Natural killer cell (primary cell): ENCODE results near the gene CNKSR3. TPM values are rescaled to one million over a fixed set of nuclear protein-coding genes. Genes with fewer than 3 reads are reported as not detected.
"Not testable (repeated sequence)": the region's sequence is repeated elsewhere in the genome, so short reads cannot be mapped to it uniquely, and the experiment has no call there.

Experiments used
- ATAC-seq, 3 donors: fragments of 150-1000 bp in 2 of 3; fragments of 200-7000 bp in 1 of 3; cut with Tn5 transposase; 1 replicate in 1 of 3; 2 replicates in 2 of 3; pipeline ENCODE4 v1.10.0; 2021; ENCODE audit warnings: mild to moderate bottlenecking in 2 of 3, moderate library complexity in 2 of 3
- DNase-seq, 2 donors: peaks; one replicate each; pipeline versions ENCODE4 v3.0.0 to v3.0.0-alpha.2; 2013 to 2021; ENCODE audit warnings: mixed read lengths in 1 of 2
- H3K27ac ChIP-seq: one replicate; pipeline ENCODE4 v1.5.1; 2013; ENCODE audit warnings: mild to moderate bottlenecking, low read length
- H3K27me3 ChIP-seq: one replicate; pipeline ENCODE4 v1.6.1; 2013; ENCODE audit warnings: low read length; ENCODE audit not compliant: control insufficient read depth, insufficient read depth
- H3K36me3 ChIP-seq: one replicate; pipeline ENCODE4 v1.6.1; 2013; ENCODE audit warnings: low read length; ENCODE audit not compliant: control insufficient read depth, insufficient read depth
- H3K4me1 ChIP-seq: one replicate; pipeline ENCODE4 v1.6.1; 2013; ENCODE audit warnings: low read length; ENCODE audit not compliant: control insufficient read depth, insufficient read depth
- H3K4me3 ChIP-seq: one replicate; pipeline ENCODE4 v1.5.1; 2013; ENCODE audit warnings: low read length
- H3K9me3 ChIP-seq: one replicate; pipeline ENCODE4 v1.6.1; 2013; ENCODE audit warnings: low read length; ENCODE audit not compliant: control insufficient read depth, insufficient read depth
- H3K27ac Mint-ChIP-seq, 2 donors: one replicate each; pipeline ENCODE4 v1.8.0; 2022; ENCODE audit warnings: mild to moderate bottlenecking in 2 of 2, mixed read lengths in 2 of 2, moderate library complexity in 1 of 2
- H3K27me3 Mint-ChIP-seq, 2 donors: one replicate each; pipeline ENCODE4 v1.8.0; 2022; ENCODE audit warnings: low read depth in 2 of 2, mixed read lengths in 2 of 2
- H3K36me3 Mint-ChIP-seq: one replicate; pipeline ENCODE4 v1.8.0; 2022; ENCODE audit warnings: mixed read lengths
- H3K4me1 Mint-ChIP-seq, 2 donors: one replicate each; pipeline ENCODE4 v1.8.0; 2022; ENCODE audit warnings: mixed read lengths in 2 of 2
- H3K4me3 Mint-ChIP-seq: one replicate; pipeline ENCODE4 v1.8.0; 2022; ENCODE audit warnings: mild to moderate bottlenecking, moderate library complexity, mixed read lengths
- H3K9me3 Mint-ChIP-seq, 2 donors: one replicate each; pipeline ENCODE4 v1.8.0; 2022; ENCODE audit warnings: mixed read lengths in 2 of 2
- CTCF ChIP-seq: fragments of 200-600 bp; IDR thresholded peaks from one replicate; pipeline ENCODE4 v1.8.0; 2022; ENCODE audit warnings: antibody characterized with exemption
- WGBS: methylation state at CpG from one replicate; pipeline ENCODE4 v1.1.7; 2013; ENCODE audit warnings: missing lambda C conversion rate; ENCODE audit not compliant: insufficient coverage; 5-methylcytosine and 5-hydroxymethylcytosine counted together
- intact Hi-C: fragments of 100-400 bp; cut with micrococcal nuclease; formaldehyde crosslinking; loops from one replicate; pipeline ENCODE4 v1.14.2; 2022
- total RNA-seq, 4 donors: library from RNA; stranded (reverse); fragments of 120-200 nt in 1 of 4; gene quantifications; one replicate each; pipeline versions ENCODE4 v1.2.3 to v1.2.4, GENCODE V29; 2013 to 2022

The CNKSR3 gene
- total RNA-seq, 3 donors from 2014 or later (not counting 1 experiment from before 2014, with no cell fraction given) = 0.18 TPM; not detected in 2

GRCh38 chr6:154548130-154548830 lies 37.8 kb upstream of the CNKSR3 start:
- H3K27ac ChIP-seq = no peak overlapping the region

DNA sequence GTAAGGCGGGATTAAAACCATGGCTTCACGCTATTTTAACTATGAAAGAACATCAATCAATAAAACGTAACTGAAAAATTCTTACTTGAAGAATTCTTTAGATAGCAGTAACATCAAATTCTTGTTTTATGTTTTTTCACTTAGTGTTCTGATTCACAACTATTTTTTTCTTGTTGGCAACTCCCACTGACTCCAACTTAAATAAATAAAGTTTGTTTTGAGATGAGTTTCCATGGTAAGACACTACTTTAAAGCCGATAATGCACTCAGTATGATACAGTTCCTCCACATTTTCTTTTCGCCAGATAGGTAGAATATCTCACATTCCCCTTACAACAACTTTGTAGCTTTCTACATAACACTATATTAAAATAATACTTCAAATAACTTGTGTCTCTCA lies 33.1 kb upstream of the CNKSR3 start:
- WGBS = 96% methylated on average over 3 of the region's 5 CpGs
- Mint-ChIP-seq H3K4me1 (no peaks in the 10 kb centered on the region), H3K27ac (no peak overlapping the region), H3K27me3 (no peaks in the 10 kb centered on the region), H3K36me3 (no peaks in the 10 kb centered on the region), H3K9me3 (no peaks in the 10 kb centered on the region), H3K4me3 (no peak overlapping the region)
- H3K27me3 ChIP-seq = no peaks in the 10 kb centered on the region
- no peaks in the 10 kb centered on the region for H3K36me3 ChIP-seq
- intact Hi-C loops = no loop called here
- TF ChIP-seq CTCF = no peak
- H3K9me3 ChIP-seq = no peaks in the 10 kb centered on the region
- ATAC-seq (no peak), DNase-seq (no peak)
- no peak overlapping the region for H3K4me3 ChIP-seq
- H3K4me1 ChIP-seq = no peaks in the 10 kb centered on the region
- no peak overlapping the region for H3K27ac ChIP-seq

More at GRCh38 chr6:154548130-154548830, 37.8 kb upstream of the CNKSR3 start:
- Histone ChIP-seq H3K4me3 (no peak overlapping the region), H3K9me3 (no peaks in the 10 kb centered on the region), H3K27me3 (no peaks in the 10 kb centered on the region), H3K4me1 (no peaks in the 10 kb centered on the region), H3K36me3 (no peaks in the 10 kb centered on the region)
- DNase-seq (no peak), ATAC-seq (no peak)
- WGBS = 90% methylated on average over 8 of the region's 8 CpGs
- TF ChIP-seq CTCF = no peak
- Mint-ChIP-seq H3K27me3 (peaks cover 0 to 3% of the 10 kb centered on the region in 2 donors), H3K27ac (no peak overlapping the region), H3K4me1 (no peaks in the 10 kb centered on the region), H3K4me3 (no peak overlapping the region), H3K36me3 (no peaks in the 10 kb centered on the region), H3K9me3 (no peaks in the 10 kb centered on the region)
- intact Hi-C loops = no loop called here

DNA sequence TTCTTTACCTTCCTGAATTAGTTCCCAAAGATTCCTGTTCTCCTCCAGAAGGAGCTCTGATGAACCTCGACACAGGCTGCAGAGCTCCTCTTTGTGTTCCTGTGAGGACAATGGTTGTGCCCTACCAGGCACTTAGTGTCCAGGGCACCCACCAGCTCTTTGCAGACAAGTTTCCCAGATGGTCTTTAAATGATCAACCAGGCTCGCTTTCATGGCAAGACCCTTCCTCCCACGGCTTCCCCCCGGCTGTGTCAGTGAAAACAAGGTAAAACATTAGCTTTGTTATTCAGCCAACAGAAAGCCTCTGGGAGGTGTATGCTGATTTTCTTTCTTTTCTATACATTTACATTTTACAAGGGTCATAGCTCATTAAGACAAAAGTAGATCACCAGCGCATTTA lies 32.3 kb upstream of the CNKSR3 start:
- H3K27ac ChIP-seq = no peak overlapping the region
- TF ChIP-seq CTCF = no peak
- no peaks in the 10 kb centered on the region for H3K4me1 ChIP-seq
- H3K9me3 Mint-ChIP-seq = no peaks in the 10 kb centered on the region
- H3K4me3 ChIP-seq = no peak overlapping the region
- intact Hi-C loops = no loop called here
- H3K27me3 ChIP-seq = no peaks in the 10 kb centered on the region
- no peaks in the 10 kb centered on the region for H3K36me3 Mint-ChIP-seq
- ATAC-seq (no peak), DNase-seq (no peak)
- no peaks in the 10 kb centered on the region for H3K4me1 Mint-ChIP-seq
- H3K9me3 ChIP-seq = no peaks in the 10 kb centered on the region
- no peaks in the 10 kb centered on the region for H3K36me3 ChIP-seq
- H3K27me3 Mint-ChIP-seq = no peaks in the 10 kb centered on the region
- WGBS = 87% methylated on average over 5 of the region's 5 CpGs
- H3K4me3 Mint-ChIP-seq = no peak overlapping the region
- H3K27ac Mint-ChIP-seq = no peak overlapping the region

DNA sequence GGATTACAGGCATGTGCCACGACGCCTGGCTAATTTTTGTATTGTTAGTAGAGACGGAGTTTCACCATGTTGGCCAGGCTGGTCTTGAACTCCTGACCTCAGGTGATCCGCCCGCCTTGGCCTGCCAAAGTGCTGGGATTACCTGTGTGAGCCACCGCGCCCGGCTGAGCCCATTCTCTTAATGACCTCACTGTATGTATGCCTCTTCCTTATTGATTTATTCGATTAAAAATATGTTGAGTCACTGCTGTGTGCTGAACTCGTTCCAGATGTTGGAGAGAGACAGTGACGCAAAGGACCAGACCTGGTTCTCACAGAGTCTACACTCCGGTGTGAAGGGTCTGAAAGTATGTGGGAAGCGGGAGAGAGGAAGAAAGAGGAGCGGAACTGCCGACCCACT lies 31.4 kb upstream of the CNKSR3 start:
- H3K9me3 Mint-ChIP-seq, H3K4me1 Mint-ChIP-seq, H3K27ac Mint-ChIP-seq, H3K4me3 Mint-ChIP-seq, ATAC-seq, H3K27ac ChIP-seq, DNase-seq, H3K27me3 Mint-ChIP-seq, H3K9me3 ChIP-seq, H3K4me1 ChIP-seq, H3K4me3 ChIP-seq, intact Hi-C loops, H3K36me3 Mint-ChIP-seq, H3K27me3 ChIP-seq, H3K36me3 ChIP-seq: not testable (repeated sequence)
- 94% methylated on average over 15 of the region's 15 CpGs for WGBS
